GM18517 (cell line): Measurements from ENCODE around the gene VSIG10L2.

ENCODE experiments used
- ATAC-seq: cut with Tn5 transposase; IDR thresholded peaks from one replicate; pipeline ENCODE4 v1.9.1; 2021; ENCODE audit warnings: mild to moderate bottlenecking, moderate library complexity; ENCODE audit not compliant: unreplicated experiment

Gene VSIG10L2

DNA sequence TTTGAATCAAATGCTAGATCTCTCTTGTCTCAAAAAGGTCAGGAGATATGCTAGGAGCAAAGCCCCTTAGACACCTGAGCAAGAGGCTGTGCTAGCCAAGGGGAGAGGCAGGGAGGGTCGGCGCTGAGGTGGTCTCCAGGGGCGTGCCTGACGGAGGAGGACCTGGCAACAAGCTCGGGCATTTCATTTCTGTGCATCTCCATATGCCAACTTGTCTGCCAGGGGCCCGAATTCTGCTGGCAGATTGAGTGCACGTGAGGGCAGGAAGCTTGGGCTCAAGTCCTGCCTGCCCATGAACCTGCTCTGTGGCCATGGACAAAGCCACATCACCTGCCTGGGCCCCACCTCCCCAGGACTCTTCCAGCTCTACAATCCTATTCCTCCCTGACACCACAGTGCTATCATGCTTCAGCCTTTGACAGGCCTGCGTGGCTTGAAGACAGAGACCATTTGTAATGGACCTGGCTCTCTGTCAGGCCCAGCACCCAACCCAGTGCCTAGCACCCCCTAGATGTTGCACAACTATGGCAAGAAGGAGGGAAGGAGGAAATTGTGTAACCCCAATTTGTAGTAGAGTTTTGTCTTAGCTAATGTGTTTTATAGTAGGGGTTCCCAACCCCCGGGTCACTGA is 16.3 kb upstream of the VSIG10L2 start:
- ATAC-seq: no peak

DNA sequence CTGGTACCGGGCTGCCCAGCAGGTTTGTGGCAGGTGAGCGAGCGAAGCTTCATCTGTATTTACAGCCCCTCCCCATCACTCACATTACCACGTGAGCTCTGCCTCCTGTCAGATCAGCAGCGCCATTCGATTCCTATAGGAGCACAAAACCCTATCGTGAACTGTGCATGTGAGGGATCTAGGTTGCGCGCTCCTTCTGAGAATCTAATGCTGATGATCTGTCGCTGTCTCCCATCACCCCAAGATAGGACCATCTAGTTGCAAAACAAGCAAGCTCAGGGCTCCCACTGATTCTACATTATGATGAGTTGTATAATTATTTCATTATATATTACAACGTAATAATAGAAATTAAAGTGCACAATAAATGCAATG is 15.8 kb upstream of the VSIG10L2 start:
- no peak for ATAC-seq

DNA sequence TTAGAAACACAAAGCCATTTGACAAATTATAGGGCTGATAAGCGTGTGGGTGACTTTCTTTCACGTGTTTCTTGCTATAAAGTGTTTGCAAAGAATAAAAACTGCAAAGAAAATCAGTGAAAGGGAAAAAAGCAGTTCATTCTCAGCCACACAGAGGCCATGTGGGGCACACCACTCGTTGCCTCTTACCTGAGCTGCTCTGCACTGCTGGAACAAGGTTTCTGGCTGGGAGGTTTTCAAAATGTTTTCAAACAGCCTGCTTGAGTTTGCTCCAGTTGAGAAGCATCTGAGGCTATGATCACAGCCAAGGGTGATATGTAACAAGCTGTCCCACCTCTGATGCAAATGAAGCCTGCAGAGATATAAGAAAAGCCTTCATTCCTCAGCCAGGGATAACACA is 14.7 kb upstream of the VSIG10L2 start:
- no peak for ATAC-seq

DNA sequence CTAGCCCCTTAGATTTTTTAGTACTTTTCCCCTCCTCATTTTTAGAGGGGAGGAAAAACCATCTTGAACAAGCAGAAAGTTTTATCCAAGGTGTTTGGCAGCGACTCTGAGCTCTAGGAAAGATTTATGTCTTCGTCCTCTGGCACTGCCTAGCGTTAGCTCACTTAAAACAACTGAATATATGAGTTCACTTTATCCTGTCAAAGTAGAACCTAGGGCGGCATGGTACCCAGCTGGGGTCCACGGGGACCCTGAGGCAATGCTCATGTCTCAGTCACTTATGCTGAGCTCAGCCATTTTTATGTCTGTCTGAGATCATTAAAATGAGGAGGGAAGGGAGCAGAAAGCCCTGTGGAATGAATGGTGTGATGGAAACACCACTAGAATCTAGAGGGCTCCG is 14.2 kb upstream of the VSIG10L2 start:
- ATAC-seq: no peak

DNA sequence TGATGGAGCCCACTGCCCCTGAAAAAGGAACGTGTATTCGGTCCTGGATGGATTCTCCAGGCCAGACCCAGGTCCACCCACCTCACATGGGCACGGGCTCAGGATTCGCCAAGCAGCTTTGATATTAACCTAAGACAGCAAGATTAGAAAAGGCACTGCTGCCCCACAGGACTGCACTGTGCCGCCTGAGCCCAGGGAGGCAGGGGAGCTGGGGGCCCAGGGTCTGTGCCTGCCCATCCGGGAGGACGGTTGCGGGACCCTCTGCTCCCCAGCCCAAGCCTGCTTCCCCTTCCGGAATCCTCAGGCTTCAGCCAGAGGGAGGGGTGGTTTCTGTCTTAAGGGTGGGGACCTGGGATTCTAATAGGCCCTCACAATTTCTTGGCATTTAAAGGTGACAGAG is 13.5 kb upstream of the VSIG10L2 start:
- no peak for ATAC-seq

DNA sequence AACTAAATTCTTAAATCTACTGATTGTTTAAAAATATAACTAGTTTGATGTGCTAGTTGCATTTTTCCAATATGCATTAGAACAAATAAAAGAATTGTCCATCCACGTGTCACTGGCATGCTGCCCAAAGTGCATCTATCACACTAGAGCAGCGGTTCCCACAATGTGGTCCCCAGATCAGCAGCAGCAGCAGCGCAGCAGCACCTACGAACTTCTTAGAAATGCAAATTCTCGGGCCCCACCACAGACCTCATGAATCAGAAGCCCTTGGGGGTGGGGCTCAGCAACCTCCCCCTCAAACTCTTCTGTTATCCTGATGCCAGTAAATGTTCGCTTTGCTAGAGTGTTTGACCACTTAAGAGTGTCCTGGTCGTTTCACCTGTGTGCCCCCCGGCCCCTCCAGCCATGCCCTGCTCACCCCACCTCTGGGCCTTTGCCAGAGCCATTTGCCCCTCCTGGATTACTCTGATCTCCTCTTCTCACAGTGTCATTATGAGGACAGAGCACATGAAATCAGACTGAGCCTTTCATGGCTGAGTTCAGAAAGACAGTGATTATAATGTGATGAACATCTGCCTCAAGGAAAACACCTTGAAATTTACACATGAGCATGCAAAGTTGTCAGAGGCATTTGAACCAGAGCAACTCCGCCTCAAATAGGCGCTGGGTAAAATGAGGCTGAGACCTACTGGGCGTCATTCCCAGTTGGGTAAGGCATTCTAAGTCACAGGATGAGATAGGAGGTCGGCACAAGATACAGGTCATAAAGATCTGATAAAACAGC is 12.6 kb upstream of the VSIG10L2 start:
- no peak for ATAC-seq

DNA sequence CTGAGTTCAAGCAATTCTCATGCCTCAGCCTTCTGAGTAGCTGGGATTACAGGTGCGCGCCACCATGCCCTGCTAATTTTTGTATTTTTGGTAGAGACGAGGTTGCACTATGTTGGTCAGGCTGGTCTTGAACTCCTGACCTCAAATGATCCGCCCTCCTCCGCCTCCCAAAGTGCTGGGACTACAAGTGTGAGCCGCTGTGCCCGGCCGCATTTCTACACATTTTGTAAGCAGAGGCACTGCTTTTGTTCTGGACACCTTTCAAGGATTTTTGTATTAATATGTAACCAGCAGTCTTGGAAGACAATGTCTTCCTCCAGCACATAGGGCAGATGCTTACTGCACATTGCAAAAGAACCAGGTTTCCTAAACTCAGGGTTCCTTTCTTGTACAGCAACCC is 11.4 kb upstream of the VSIG10L2 start:
- ATAC-seq: no peak

DNA sequence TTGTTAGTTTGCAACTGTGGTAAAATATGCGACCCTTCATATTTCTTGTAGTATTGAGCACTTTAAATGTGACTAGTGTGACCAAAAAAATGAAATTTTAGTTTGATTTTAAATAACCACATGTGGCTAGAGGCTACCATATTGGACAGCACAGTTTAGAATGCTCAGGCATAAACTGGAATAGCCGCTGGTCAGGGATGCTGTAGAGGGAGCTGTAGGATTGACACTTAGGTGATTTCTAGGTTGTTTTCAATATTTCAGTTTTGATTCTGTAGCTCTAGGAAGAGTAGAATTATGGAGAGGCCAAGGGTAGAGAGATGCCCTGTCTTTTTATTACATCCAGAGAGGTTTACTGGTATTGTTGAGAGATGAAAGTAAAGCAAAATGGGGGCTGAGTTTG is 10.8 kb upstream of the VSIG10L2 start:
- ATAC-seq: no peak

DNA sequence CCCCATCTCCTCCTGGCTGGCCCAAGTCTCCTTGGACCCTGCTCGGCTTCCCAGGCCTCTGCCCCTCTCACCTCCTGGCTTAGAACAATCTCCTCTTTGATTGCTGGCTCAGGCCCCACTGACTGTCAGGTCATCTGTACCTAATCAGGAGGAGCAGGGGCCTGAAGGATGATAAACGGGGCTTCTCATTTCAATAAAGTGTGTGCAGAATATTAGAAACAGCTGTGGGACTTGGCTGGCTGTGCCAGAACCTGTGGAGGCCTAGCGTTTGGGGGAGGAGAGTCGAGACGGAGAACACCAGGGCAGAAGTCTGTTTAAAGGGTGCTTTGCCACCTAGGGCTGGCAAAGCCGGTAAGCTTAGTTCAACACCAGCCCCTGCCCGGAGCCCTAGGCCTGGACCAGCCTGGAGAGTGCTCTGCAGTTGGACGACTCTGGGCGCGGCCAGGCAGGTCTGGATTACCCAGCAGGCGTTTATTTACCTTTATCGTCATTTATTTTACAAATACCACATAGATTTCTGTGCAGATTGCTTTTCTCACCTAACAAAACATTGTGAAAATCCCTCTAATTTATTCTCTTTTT is 10.1 kb upstream of the VSIG10L2 start:
- ATAC-seq: no peak

DNA sequence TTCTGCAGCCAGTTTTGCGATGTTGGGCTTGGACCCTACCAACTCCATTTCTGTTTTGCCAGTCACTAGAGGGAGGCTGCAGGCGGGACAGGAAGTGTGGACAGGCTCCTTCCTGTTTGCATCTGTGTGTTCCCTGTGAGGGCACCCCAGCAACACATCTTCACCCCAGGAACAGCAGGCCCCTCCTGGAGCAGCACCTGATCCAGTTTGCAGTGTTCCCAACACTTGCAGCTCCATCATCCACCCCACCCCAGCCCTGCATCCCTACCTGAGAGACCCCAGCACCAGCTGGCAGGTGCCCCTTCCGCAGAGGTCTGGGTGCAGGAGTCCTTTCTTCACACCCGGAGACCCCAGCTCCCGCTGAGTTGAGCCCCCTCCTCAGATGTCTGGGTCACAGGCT is 7.4 kb upstream of the VSIG10L2 start:
- ATAC-seq: no peak

DNA sequence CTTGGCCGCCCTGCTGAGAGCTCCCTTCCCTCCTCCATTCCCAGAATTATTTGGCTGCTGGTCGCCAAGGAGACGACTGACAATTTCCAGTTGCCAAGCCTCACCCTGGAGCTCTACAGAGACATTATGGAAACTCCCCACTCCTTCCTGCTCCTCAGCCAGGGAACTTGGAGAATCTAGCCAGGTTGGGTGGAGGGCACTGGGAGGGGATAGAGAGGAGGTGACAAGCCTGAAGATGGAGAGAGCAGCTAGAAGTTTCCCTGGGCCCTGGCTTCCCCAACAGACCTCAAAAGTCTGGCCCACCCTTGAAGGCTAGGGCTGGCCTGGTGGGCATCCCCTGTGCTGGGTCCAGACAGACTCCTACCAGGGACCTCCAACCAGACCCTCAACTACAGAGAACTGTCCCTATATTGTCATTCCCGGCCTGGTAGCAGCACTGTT is 6.7 kb upstream of the VSIG10L2 start:
- ATAC-seq: no peak

DNA sequence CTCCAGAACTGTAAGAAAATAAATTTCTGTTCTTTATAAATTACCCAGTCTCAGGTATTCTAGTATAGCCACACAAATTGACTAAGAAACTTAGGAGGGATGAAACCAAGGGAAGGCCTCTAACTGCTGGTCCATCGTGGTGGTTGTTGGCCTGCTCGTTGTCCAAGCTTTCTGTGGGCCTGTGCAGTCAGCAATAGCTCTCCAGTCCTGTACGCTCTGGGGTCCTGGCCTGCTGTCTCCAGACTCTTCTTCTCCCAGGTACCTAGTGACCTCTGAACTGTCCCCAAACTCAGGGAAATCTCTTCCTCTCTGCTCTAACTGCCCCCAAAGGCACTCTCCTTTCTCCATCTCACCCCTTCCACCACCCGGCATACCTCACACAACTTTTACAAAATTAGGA is 5.7 kb upstream of the VSIG10L2 start:
- ATAC-seq: no peak

DNA sequence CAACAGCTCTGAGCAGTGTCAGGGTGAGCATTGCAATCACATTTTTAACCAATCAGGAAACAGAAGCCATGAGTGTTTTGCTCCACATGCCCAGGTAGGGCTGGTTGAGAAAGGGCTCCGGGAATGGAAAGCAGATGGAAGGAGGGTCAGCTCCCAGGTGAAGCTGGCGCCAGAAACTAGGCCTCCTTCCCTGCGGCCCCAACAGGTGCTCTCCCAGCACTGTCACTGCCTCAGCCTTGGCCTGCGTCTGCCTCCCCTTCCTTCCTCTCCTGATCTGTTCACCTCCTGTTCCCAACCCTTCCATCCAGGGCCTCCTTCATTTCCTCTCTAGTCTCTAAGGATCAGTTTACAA is 4.6 kb upstream of the VSIG10L2 start:
- ATAC-seq: no peak

DNA sequence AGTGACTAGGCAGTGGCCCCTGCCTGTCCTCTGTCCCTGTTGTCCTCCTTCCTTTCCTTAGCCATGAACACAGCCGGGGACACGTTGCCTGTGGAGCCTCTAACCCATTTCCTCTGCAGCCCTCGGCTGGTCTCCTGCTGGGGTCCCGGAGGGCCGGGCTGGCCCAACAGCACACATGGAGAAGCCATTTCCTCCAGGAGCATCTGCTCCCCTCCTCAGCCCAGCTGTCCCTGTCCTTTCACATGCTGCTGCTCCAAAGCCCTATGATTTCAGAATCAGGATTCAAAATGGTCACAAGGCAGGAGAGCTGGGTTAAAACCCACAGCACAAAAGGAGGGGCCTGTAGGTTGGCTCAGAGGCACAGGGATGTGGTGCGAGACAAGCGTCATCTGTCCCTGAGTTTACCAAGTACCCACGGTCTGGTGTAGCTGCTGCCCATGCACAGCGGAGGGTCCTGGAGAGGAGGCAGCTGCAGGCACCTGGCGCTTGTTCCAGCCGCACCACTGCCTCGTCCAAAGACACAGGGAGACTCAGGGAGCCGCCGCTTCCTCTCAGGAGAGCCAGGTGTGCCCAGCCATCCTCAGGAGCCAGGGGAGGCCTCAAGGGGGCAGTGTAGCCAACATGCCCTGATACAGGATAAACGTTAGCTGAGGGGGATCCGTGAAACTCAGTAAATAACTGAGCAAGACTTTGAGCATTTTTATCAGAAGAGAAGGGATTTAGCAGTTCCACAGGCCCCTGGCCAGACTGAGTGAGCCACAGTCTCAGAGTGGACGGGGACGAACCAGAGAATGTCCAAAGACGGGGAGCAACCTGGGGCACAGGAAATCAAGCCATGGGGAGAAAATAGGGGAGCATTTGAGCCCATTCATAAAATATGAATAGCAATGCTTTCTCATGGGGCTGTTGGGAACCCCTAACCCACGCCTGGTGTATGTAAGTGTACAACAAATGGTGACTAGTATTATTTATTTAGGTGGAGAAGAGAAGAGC is 3.9 kb upstream of the VSIG10L2 start:
- ATAC-seq: no peak

DNA sequence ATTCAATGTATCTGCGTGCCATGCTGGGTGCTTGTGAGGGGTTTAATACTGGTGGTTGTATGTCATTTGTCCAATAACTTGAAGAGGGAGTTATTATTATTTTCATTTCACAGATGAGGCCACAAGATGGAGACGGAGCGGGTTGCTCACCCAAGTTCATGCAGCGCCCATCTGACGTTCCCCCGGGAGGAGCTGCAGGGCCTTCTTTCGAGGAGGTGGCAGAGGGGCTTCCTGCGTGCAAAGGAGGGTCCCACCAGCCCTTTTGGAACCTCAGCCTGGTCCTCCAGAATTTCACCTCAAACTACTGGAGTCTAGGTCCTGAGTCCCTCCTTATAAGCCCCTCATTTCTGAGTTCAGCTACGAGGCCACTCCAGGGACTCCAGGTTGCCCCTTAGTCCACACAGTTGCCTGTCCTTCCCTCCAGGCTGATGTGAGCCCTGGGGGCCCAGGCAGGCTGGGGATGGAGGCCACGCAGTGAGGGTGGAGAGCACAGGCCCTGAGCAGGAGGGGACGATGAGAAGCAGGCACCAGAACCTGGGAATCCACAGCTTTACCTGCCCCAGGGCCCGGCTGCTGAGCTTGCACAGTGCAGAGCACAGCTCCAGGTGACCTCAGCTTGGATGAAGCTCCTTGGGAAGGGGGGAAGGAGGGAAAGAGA is 2.9 kb upstream of the VSIG10L2 start:
- ATAC-seq: no peak

DNA sequence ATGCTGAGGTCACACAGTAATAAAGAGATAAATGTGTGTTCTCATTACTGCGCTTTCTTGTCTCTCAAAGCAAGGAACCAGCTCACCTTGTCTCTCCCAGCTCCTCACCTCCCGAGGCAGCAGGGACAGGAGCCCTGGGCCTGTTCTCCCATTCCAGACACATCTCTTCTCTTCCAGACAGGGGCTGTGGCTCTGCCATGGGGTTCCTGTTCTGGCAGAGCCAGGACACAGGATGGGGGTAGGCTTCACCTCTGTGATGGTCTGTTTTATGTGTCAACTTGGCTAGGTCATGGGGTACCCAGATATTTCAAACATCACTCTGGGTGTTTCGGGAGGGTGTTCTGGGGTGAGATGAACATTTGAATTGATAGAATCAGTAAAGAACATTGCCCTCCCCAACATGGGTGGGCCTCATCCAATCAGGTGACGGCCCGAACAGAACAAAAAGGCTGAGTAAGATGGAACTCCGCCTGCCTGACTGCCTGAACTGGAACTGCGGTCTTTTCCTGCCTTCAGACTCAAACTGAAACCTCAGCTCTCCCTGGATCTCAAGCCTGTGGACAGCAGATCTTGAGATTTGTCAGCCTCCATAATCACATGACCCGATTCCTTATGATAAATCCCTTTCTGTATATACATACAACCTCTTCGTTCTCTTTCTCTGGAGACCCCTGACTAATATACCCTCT is 2.0 kb upstream of the VSIG10L2 start:
- ATAC-seq: no peak

DNA sequence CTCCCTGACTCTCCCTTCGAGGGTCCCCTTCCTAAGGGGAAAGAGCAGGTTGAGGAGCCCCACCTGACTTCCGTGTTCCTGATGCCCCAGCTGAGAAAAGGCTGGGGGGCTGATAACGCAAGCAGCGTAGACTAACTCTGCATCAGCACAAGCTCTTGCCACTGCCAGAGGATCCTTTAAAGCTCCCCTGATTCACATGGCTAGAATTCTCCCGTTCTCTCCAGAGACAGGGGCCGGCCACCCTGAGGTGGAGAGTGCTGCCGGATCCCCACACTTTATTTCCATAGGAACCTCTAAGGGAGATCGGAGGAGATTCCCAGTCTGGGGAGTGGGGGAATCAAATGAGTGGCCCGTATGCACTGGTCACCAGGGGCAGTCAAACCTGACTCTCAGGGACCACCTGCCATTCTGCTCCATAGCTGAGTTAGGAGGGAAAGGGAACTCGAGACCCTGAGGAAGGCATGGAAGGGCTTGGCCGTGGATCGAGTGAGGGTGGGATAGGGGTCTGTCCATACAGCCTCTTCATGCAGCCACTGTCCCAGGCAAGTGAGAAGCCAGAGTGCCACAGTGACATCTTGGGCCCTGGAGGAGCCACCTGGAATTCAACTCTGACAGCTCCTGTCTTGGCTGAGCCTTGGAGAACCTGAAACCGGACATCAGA is 1.4 kb upstream of the VSIG10L2 start:
- no peak for ATAC-seq

DNA sequence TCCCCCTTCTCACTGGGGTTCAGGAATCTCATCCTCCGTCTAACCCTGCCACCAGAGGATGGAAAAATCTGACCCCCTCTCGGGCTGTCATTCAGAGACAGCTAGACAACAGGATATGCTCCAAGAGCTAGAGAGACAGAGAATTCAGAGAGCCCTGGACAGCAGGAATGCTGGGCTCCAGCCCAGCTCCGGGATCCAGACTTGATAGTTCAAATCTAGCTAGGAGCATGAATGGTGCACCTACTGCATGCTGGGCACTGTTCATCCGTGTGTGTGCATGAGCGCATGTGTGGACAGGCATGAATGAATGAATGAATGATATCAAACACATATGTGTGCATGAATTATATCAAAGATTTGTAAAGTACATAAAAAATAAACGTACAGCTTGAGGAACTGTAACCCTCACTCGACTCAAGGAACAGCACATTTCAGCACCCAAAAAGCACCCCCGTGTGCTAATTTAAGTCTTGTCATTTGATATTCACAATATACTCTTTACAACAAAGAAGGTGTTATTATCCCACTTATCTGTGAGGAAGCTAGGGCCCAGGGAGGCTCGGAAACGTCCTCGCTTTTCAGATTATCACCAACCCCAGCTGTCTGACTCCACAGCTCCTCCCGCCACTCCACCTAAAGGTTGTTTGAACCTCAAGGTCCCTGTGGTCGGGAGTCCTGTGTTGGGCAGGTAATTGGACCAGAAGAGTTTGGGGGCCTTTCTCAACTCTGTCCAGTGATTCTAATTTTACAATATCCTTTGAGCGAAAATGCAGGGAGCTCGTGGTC is 640 bp upstream of the VSIG10L2 start:
- ATAC-seq: no peak
